Neural progenitor cell (in vitro differentiated cells): ENCODE measurements around the gene COL4A5.

Experiments
- CTCF ChIP-seq: fragments of 200-600 bp; sonication (generic); IDR thresholded peaks from 2 replicates; pipeline ENCODE4 v1.5.1; 2017; ENCODE audit warnings: antibody characterized with exemption, mild to moderate bottlenecking
- EZH2 ChIP-seq: fragments of 200-600 bp; sonication (generic); IDR thresholded peaks from 2 replicates; pipeline ENCODE4 v1.6.1; 2017; ENCODE audit warnings: antibody characterized with exemption, mild to moderate bottlenecking, moderate library complexity

GRCh38 chrX:108582151-108582550 is 142.5 kb downstream of the COL4A5 start:
- no peak for TF ChIP-seq CTCF
- no peak for TF ChIP-seq EZH2
